Measurements from ENCODE around the gene CKMT1A.
"Not testable (repeated sequence)": the region's sequence is repeated elsewhere in the genome, so short reads cannot be mapped to it uniquely, and the experiment has no call there.

The CKMT1A gene

GRCh38 chr15:43693148-43694022 lies at the start of gene CKMT1A:
Gene CKMT1A, plus strand, starts transcription at chr15:43693859. Its CDS starts 192 bp downstream, at chr15:43694051.
- DNase-seq (ENCODE audit: low read depth in 1 of 2, low spot score in 1 of 2); in situ Hi-C loops (cut with HindIII; ENCODE audit: low pct_unique_long_range_greater_than_20kb, low sequenced_read_pairs): not testable (repeated sequence)

GRCh38 chr15:43648649-43649429 lies 44.8 kb upstream of the CKMT1A start, which contains the start of gene CATSPER2:
Gene CATSPER2, minus strand, starts transcription at chr15:43648844. Its CDS starts 783 bp downstream, at chr15:43648061.
- TF ChIP-seq JUND (IDR thresholded peaks at IDR 0.05; ENCODE audit: low read depth), result no peak
- no peak for DNase-seq (ENCODE audit: low read depth in 1 of 2, low spot score in 1 of 2)
- in situ Hi-C loops (cut with HindIII; ENCODE audit: low pct_unique_long_range_greater_than_20kb, low sequenced_read_pairs), result no loop called here

- DNase-seq (ENCODE audit: low read depth in 1 of 2, low spot score in 1 of 2); in situ Hi-C loops (cut with HindIII; ENCODE audit: low pct_unique_long_range_greater_than_20kb, low sequenced_read_pairs): not testable (repeated sequence)
These were observed 44.2 kb upstream of the CKMT1A start for GRCh38 chr15:43649430-43649926.

- in situ Hi-C loops (cut with HindIII; ENCODE audit: low pct_unique_long_range_greater_than_20kb, low sequenced_read_pairs); DNase-seq (ENCODE audit: low read depth in 1 of 2, low spot score in 1 of 2): not testable (repeated sequence)
These were observed 33.9 kb upstream of the CKMT1A start for GRCh38 chr15:43659727-43660126.

- in situ Hi-C loops (cut with HindIII; ENCODE audit: low pct_unique_long_range_greater_than_20kb, low sequenced_read_pairs); DNase-seq (ENCODE audit: low read depth in 1 of 2, low spot score in 1 of 2): not testable (repeated sequence)
These were observed 31.4 kb upstream of the CKMT1A start for GRCh38 chr15:43662293-43662692.

GRCh38 chr15:43663333-43663732 lies 30.3 kb upstream of the CKMT1A start:
- in situ Hi-C loops (cut with HindIII; ENCODE audit: low pct_unique_long_range_greater_than_20kb, low sequenced_read_pairs); DNase-seq (ENCODE audit: low read depth in 1 of 2, low spot score in 1 of 2): not testable (repeated sequence)

GRCh38 chr15:43666177-43666576 lies 27.5 kb upstream of the CKMT1A start:
- DNase-seq (ENCODE audit: low read depth in 1 of 2, low spot score in 1 of 2); in situ Hi-C loops (cut with HindIII; ENCODE audit: low pct_unique_long_range_greater_than_20kb, low sequenced_read_pairs): not testable (repeated sequence)

GRCh38 chr15:43674175-43674574 lies 19.5 kb upstream of the CKMT1A start:
- in situ Hi-C loops (cut with HindIII; ENCODE audit: low pct_unique_long_range_greater_than_20kb, low sequenced_read_pairs); DNase-seq (ENCODE audit: low read depth in 1 of 2, low spot score in 1 of 2): not testable (repeated sequence)

GRCh38 chr15:43689604-43690301 lies 3.9 kb upstream of the CKMT1A start:
- in situ Hi-C loops (cut with HindIII; ENCODE audit: low pct_unique_long_range_greater_than_20kb, low sequenced_read_pairs); DNase-seq (ENCODE audit: low read depth in 1 of 2, low spot score in 1 of 2): not testable (repeated sequence)

- in situ Hi-C loops (cut with HindIII; ENCODE audit: low pct_unique_long_range_greater_than_20kb, low sequenced_read_pairs); DNase-seq (ENCODE audit: low read depth in 1 of 2, low spot score in 1 of 2): not testable (repeated sequence)
These were observed 980 bp upstream of the CKMT1A start for GRCh38 chr15:43692679-43693078.

GRCh38 chr15:43702174-43702573 lies 8.5 kb downstream of the CKMT1A start:
- TF ChIP-seq JUND (IDR thresholded peaks at IDR 0.05; ENCODE audit: low read depth), result no peak
- in situ Hi-C loops (cut with HindIII; ENCODE audit: low pct_unique_long_range_greater_than_20kb, low sequenced_read_pairs), result no loop called here
- no peak for DNase-seq (ENCODE audit: low read depth in 1 of 2, low spot score in 1 of 2)

- no peak for TF ChIP-seq JUND (IDR thresholded peaks at IDR 0.05; ENCODE audit: low read depth)
- in situ Hi-C loops (cut with HindIII; ENCODE audit: low pct_unique_long_range_greater_than_20kb, low sequenced_read_pairs), result no loop called here
- no peak for DNase-seq (ENCODE audit: low read depth in 1 of 2, low spot score in 1 of 2)
These were observed 9.2 kb downstream of the CKMT1A start for GRCh38 chr15:43702701-43703424.

- DNase-seq (ENCODE audit: low read depth in 1 of 2, low spot score in 1 of 2); in situ Hi-C loops (cut with HindIII; ENCODE audit: low pct_unique_long_range_greater_than_20kb, low sequenced_read_pairs): not testable (repeated sequence)
These were observed 16.9 kb downstream of the CKMT1A start for GRCh38 chr15:43710431-43711131.
